Uterus (tissue), 4 donors: Measurements from ENCODE around the gene NMNAT2. TPM values are rescaled to one million over a fixed set of nuclear protein-coding genes. Genes with fewer than 3 reads are reported as not detected.
A peak's percentile ranks its signal among the peaks of the same experiment; 100 is the strongest.

ENCODE experiments used
- DNase-seq, 2 donors: peaks; one replicate each; pipeline ENCODE4 v3.0.0-alpha.2; 2019 to 2020
- H3K27ac ChIP-seq, 2 donors: fragments of 200-600 bp; sonication (generic); 1 replicate in 1 of 2; 2 replicates in 1 of 2; pipeline ENCODE4 v1.5.1; 2016 to 2018
- H3K27me3 ChIP-seq, 2 donors: fragments of 200-600 bp; sonication (generic); one replicate each; pipeline ENCODE4 v1.5.1; 2018 to 2019; ENCODE audit warnings: control low read depth in 1 of 2
- H3K36me3 ChIP-seq, 2 donors: fragments of 200-600 bp; sonication (generic); one replicate each; pipeline ENCODE4 v1.5.1; 2019; ENCODE audit warnings: control low read depth in 1 of 2
- H3K4me1 ChIP-seq, 2 donors: fragments of 200-600 bp; sonication (generic); one replicate each; pipeline ENCODE4 v1.5.1; 2018 to 2019; ENCODE audit warnings: control low read depth in 1 of 2
- H3K4me3 ChIP-seq, 2 donors: fragments of 200-600 bp; sonication (generic); 1 replicate in 1 of 2; 2 replicates in 1 of 2; pipeline ENCODE4 v1.5.1; 2018 to 2019; ENCODE audit warnings: mild to moderate bottlenecking in 1 of 2
- H3K9me3 ChIP-seq, 2 donors: fragments of 200-600 bp; sonication (generic); one replicate each; pipeline ENCODE4 v1.5.1; 2019; ENCODE audit warnings: control low read depth in 1 of 2
- POLR2A ChIP-seq, 2 donors: fragments of 450-650 bp; IDR thresholded peaks; one replicate each; pipeline ENCODE4 v1.6.1; 2016; ENCODE audit warnings: antibody characterized with exemption in 2 of 2, mild to moderate bottlenecking in 1 of 2, moderate library complexity in 1 of 2
- intact Hi-C: fragments of 100-400 bp; cut with DNase I; formaldehyde crosslinking; loops from one replicate; pipeline ENCODE4 v1.15.1; 2023; ENCODE audit warnings: low total_unique reads
- total RNA-seq, 4 donors: library from RNA; depleted of rRNA in 3 of 4; stranded (reverse); fragments of >200 nt in 3 of 4; gene quantifications; one replicate each; pipeline versions ENCODE4 v1.1.0 to v1.2.4, GENCODE V29; 2014 to 2023
- TF ChIP-seq, protein P1 (sequence below), 4 experiments: fragments of 200-600 bp in 2 of 4; fragments of 450-650 bp in 2 of 4; sonication (generic) in 2 of 4; IDR thresholded peaks; one replicate each; pipeline ENCODE4 v1.5.1; 2016 to 2019; ENCODE audit warnings: antibody characterized with exemption in 4 of 4, mild to moderate bottlenecking in 2 of 4, moderate library complexity in 1 of 4
- donor health status: DM: yes; HTN: yes; CAD: no.

Gene NMNAT2
- total RNA-seq, 4 donors from 2014 or later = 0.85 to 2.8 (median 1.5) TPM; not detected in 1

GRCh38 chr1:183247931-183248330 lies 170.2 kb downstream of the NMNAT2 start:
- Histone ChIP-seq H3K27ac (no peak overlapping the region), H3K36me3 (no peaks in the 10 kb centered on the region), H3K4me1 (no peaks in the 10 kb centered on the region), H3K9me3 (no peaks in the 10 kb centered on the region), H3K27me3 (no peaks in the 10 kb centered on the region), H3K4me3 (no peak overlapping the region)
- no peak for TF ChIP-seq POLR2A (IDR thresholded peaks at IDR 0.05)
- TF ChIP-seq, protein P1, sequence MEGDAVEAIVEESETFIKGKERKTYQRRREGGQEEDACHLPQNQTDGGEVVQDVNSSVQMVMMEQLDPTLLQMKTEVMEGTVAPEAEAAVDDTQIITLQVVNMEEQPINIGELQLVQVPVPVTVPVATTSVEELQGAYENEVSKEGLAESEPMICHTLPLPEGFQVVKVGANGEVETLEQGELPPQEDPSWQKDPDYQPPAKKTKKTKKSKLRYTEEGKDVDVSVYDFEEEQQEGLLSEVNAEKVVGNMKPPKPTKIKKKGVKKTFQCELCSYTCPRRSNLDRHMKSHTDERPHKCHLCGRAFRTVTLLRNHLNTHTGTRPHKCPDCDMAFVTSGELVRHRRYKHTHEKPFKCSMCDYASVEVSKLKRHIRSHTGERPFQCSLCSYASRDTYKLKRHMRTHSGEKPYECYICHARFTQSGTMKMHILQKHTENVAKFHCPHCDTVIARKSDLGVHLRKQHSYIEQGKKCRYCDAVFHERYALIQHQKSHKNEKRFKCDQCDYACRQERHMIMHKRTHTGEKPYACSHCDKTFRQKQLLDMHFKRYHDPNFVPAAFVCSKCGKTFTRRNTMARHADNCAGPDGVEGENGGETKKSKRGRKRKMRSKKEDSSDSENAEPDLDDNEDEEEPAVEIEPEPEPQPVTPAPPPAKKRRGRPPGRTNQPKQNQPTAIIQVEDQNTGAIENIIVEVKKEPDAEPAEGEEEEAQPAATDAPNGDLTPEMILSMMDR (IDR thresholded peaks at IDR 0.05) = no peak
- intact Hi-C loops = no loop called here
- DNase-seq = no peak

DNA sequence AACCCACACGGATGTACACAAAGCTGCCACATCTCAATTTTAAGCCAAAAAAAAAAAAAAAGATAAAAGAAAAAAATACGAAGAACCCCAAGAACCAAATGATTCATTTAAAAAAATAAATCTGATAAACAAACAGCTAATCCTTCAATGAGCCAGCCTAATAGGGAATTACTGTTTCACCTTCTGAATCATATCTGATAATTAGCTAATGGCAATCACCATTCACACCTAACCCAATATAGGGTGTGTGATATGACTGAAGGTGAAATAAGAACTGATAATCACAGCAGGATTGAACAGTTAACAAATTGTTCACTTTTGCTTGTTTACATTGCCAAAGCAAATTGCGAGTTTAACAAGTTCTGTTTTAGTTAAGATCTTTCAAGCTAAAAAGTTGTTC lies 170.7 kb downstream of the NMNAT2 start:
- no peaks in the 10 kb centered on the region for H3K36me3 ChIP-seq
- H3K27ac ChIP-seq = no peak overlapping the region
- intact Hi-C loops = no loop called here
- H3K4me3 ChIP-seq = no peak overlapping the region
- no peaks in the 10 kb centered on the region for H3K4me1 ChIP-seq
- no peaks in the 10 kb centered on the region for H3K27me3 ChIP-seq
- H3K9me3 ChIP-seq = no peaks in the 10 kb centered on the region
- no peak for TF ChIP-seq POLR2A (IDR thresholded peaks at IDR 0.05)
- TF ChIP-seq, protein P1 (IDR thresholded peaks at IDR 0.05) = no peak
- DNase-seq = no peak

DNA sequence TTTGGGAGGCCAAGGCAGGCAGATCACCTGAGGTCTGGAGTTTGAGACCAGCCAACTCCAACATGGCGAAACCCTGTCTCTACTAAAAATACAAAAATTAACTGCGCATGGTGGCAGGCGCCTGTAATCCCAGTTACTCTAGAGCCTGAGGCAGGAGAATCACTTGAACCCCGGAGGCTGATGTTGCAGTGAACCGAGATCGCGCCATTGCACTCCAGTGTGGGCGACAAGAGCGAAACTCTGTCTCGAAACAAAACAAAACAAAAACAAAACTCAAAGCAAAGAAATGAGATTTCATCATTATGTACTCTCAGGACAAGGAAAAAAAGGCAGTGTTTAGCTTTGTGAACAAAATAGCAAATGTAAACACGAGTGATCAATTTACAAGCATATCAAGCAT lies 171.1 kb downstream of the NMNAT2 start:
- TF ChIP-seq, protein P1 (IDR thresholded peaks at IDR 0.05) = no peak
- no peak for TF ChIP-seq POLR2A (IDR thresholded peaks at IDR 0.05)
- H3K4me3 ChIP-seq = no peak overlapping the region
- no peaks in the 10 kb centered on the region for H3K4me1 ChIP-seq
- H3K27ac ChIP-seq = no peak overlapping the region
- intact Hi-C loops = no loop called here
- H3K36me3 ChIP-seq = no peaks in the 10 kb centered on the region
- H3K27me3 ChIP-seq = no peaks in the 10 kb centered on the region
- no peak for DNase-seq
- no peaks in the 10 kb centered on the region for H3K9me3 ChIP-seq

- Histone ChIP-seq H3K27me3 (no peaks in the 10 kb centered on the region), H3K36me3 (no peaks in the 10 kb centered on the region), H3K4me3 (no peak overlapping the region), H3K4me1 (no peaks in the 10 kb centered on the region), H3K27ac (no peak overlapping the region), H3K9me3 (no peaks in the 10 kb centered on the region)
- DNase-seq = no peak
- TF ChIP-seq POLR2A (IDR thresholded peaks at IDR 0.05) = no peak
- TF ChIP-seq, protein P1 (IDR thresholded peaks at IDR 0.05) = no peak
- intact Hi-C loops = no loop called here
Observed at GRCh38 chr1:183246436-183246835, 171.7 kb downstream of the NMNAT2 start.

GRCh38 chr1:183245357-183245756 lies 172.8 kb downstream of the NMNAT2 start:
- H3K36me3 ChIP-seq = no peaks in the 10 kb centered on the region
- H3K9me3 ChIP-seq = no peaks in the 10 kb centered on the region
- no peak for TF ChIP-seq POLR2A (IDR thresholded peaks at IDR 0.05)
- TF ChIP-seq, protein P1 (IDR thresholded peaks at IDR 0.05) = no peak
- no peaks in the 10 kb centered on the region for H3K4me1 ChIP-seq
- H3K27ac ChIP-seq = peak overlapping the region in 1 of 2 donors; percentile 8
- no peaks in the 10 kb centered on the region for H3K27me3 ChIP-seq
- no peak for DNase-seq
- intact Hi-C loops = no loop called here
- no peak overlapping the region for H3K4me3 ChIP-seq
